IPS DF 4.7 (cell line): ENCODE data around the gene FEM1A.
A peak's percentile ranks its signal among the peaks of the same experiment; 100 is the strongest.
"Not testable (repeated sequence)": the region's sequence is repeated elsewhere in the genome, so short reads cannot be mapped to it uniquely, and the experiment has no call there.

ENCODE experiments used
- DNase-seq: peaks from one replicate; pipeline ENCODE4 v3.0.0-alpha.2; 2013; ENCODE audit warnings: low spot score; ENCODE audit errors: extremely low read depth

FEM1A gene, protein sequence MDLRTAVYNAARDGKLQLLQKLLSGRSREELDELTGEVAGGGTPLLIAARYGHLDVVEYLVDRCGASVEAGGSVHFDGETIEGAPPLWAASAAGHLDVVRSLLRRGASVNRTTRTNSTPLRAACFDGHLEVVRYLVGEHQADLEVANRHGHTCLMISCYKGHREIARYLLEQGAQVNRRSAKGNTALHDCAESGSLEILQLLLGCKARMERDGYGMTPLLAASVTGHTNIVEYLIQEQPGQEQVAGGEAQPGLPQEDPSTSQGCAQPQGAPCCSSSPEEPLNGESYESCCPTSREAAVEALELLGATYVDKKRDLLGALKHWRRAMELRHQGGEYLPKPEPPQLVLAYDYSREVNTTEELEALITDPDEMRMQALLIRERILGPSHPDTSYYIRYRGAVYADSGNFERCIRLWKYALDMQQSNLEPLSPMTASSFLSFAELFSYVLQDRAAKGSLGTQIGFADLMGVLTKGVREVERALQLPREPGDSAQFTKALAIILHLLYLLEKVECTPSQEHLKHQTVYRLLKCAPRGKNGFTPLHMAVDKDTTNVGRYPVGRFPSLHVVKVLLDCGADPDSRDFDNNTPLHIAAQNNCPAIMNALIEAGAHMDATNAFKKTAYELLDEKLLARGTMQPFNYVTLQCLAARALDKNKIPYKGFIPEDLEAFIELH

DNA sequence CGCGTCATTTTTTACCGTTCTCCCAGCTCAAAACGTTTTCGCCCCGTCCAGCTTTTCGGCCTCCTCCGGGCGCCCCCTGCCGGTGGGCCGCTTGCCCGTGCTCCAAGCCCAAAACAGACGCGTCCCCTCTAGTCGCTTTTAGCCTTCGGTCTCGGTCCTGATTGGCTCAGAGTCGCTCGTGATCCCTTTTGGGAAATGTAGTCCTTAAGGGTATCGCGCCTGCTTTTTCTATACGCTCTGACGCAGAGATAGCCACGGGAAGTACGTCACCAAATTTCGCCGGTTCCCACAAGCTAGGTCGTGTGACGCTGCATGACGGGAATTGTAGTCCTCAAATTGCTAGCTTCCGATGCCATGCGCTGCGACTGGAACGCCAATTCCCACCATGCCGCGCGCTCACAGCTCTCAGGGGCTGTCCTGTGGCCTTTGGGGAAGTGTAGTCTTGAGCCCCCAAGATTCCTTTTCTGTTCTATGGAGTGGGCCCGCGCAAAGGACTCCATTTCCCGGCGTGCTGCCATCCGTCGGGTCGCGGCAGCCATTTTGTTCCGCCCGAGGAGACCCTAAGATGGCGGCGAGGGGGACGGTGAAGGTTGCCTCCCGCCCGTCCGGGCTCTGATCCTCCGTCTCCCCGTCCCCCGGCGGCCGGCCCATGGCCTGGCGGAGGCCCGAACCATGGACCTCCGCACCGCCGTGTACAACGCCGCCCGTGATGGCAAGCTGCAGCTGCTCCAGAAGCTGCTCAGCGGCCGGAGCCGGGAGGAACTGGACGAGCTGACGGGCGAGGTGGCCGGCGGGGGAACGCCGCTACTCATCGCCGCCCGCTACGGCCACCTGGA is at the start of gene FEM1A:
TSS of gene FEM1A (plus strand) at position 552 of the 836 bp plus-strand sequence. CDS start at position 673, 121 bp downstream.
- DNase-seq: peak; percentile 100

DNA sequence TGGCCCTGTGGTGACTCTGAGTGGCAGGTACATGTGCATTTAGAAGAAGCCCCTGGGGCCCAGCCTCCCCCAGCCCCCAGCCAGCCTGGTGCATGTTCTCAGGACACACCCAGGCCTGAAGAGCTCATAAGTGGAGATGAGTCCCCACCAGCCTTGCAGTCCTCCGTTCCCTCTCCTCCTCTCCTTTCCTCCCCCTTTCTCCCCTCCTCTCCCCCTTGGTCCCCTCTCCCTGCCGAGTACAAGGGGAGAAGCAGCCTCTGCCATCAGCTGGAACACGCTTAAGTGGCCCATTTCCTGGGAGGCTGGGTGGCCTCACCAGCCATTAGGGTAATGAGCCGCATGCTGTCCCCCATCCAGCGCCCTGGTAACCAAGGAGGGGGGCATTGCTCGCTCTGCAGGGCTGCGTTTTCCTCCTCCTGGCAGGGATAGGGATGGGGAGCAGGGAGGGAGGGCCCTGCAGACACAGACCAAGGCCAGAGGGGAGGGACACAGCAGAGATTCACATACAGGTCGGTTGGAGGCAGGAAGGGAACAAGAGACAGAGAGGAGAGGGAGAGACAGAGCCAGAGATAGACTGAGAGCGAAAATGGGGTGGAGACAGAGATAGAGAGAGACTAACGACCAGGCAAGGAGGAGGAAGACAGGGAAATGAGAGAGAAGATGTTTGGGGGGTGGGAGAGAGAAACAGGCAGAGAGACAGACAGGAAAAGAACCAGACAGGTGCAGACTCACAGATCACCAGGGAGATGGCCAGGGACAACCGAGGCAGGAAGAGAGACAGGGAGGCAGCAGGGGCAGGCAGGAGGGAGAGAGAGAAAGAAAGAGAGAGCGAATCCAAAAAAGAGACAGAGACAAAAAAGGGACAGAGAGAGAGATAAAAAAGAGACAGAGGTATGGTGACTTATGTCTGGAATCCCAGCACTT is 48.5 kb upstream of the FEM1A start:
- no peak for DNase-seq

DNA sequence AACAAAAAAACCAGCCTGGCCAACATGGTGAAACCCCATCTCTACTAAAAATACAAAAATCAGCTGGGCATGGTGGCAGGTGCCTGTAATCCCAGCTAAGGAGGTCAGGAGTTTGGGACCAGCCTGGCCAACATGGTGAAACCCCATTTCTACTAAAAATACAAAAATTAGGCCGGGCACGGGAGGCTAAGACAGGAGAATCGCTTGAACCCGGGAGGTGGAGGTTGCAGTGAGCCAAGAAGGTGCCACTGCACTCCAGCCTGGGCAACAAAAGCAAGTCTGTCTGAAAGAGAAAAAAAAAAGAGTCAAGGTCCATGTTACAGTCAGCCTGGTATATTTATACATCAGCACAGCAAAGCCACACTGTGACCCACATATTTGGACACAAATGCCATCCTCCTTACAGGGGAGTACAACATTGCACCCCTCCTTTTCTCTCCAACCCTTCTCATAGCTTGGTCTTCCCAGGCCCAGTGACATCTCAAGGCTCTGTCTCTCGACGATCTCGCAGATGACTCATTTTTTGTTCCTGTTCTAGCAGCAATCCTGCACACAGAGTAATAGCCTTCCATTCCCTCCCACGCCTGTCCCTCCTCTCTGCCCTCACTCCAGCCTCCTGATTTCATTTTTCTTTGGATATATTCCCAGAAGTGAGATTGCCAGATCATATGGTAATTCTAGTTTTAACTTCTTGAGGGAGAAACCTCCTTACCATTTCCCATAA is 46.9 kb upstream of the FEM1A start:
- DNase-seq: no peak

DNA sequence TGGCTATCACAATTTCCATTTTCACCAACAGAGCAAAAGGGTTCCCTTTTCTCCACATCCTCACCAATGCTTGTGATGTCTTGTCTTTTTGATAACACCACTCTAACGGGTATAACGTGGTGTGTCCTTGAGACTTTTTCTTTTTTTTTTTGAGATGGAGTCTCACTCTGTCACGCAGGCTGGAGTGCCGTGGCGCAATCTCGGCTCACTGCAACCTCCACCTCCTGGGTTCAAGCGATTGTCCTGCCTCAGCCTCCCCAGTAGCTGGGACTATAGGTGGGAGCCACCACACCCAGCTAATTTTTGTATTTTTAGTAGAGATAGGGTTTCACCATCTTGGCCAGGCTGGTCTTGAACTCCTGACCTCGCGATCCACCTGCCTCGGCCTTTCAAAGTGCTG is 46.4 kb upstream of the FEM1A start:
- not testable (repeated sequence) for DNase-seq

GRCh38 chr19:4745986-4746385 is 45.5 kb upstream of the FEM1A start:
- DNase-seq: no peak

DNA sequence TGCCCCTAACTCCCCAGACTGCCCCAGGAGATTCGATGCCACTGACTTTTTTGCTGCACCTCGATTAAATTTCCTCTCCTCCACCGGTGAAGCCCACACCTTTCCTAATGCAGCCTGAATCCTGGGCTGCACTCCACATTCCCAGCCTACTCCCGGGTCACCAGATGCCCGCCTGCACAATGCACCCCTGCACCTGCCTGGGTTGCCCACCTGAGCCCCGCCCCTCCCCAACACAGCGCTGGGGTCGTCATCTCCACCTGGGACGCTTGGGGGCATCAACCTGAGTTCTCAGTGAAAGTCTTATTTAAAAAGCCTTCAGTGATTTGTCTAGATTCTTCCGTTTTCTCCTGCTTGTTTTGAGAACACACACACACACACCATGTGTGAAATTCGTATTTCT is 43.3 kb upstream of the FEM1A start:
- DNase-seq: no peak

GRCh38 chr19:4748589-4748988 is 42.9 kb upstream of the FEM1A start:
- no peak for DNase-seq

- no peak for DNase-seq
Observed at GRCh38 chr19:4749870-4750590, 41.5 kb upstream of the FEM1A start.

DNA sequence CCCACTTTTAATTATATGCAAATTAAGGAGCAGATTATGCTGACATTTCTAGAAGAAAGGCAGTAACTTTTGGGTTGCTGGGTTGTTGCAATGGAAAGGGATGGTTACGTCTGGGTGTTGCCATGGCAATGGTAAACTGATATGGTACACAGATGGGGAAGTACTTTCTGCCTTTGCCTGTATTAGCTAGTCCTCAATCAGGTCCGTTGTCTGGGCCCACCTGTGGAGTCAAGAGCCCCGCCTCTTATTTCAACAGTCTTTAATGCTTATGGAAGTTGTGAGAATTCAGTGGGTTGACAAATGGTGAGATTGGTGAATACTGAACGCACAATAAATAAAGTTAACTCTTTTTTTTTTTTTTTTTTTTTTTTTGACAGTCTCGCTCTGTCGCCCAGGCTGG is 37.3 kb upstream of the FEM1A start:
- DNase-seq: no peak

DNA sequence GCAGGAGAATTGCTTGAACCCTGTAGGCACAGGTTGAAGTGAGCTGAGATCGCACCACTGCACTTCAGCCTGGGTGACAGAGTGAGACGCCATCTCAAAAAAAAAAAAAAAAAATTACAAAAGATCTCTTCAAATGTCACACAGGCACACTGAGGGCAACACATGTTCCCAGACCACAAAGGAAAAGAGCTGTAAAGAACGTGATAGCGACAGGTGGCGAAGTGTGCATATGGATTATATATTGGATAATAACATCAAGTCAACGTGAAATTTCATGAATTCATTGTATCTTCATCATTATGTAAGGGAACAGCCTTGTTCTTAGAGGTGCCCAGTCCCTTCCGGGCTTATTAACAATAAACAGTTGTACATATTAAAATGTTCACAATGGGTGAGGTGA is 36.1 kb upstream of the FEM1A start:
- no peak for DNase-seq

- DNase-seq: no peak
Observed at GRCh38 chr19:4758082-4758481, 33.5 kb upstream of the FEM1A start.

DNA sequence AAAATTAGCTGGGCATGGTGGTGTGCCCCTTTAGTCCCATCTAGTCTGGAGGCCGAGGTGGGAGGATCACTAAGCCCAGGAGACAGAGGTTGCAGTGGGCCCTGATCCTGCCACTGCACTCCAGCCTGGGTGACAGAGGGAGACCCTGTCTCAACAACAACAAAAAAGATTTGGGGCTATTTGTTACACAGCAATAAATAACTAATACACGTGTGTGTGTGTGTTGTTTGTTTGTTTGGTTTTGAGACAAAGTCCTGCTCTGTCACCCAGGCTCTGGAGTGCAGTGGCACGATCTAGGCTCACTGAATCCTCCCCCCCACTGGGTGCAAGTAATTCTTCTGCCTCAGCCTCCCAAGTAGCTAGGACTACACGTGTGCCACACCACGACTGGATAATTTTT is 32.9 kb upstream of the FEM1A start:
- DNase-seq: no peak

DNA sequence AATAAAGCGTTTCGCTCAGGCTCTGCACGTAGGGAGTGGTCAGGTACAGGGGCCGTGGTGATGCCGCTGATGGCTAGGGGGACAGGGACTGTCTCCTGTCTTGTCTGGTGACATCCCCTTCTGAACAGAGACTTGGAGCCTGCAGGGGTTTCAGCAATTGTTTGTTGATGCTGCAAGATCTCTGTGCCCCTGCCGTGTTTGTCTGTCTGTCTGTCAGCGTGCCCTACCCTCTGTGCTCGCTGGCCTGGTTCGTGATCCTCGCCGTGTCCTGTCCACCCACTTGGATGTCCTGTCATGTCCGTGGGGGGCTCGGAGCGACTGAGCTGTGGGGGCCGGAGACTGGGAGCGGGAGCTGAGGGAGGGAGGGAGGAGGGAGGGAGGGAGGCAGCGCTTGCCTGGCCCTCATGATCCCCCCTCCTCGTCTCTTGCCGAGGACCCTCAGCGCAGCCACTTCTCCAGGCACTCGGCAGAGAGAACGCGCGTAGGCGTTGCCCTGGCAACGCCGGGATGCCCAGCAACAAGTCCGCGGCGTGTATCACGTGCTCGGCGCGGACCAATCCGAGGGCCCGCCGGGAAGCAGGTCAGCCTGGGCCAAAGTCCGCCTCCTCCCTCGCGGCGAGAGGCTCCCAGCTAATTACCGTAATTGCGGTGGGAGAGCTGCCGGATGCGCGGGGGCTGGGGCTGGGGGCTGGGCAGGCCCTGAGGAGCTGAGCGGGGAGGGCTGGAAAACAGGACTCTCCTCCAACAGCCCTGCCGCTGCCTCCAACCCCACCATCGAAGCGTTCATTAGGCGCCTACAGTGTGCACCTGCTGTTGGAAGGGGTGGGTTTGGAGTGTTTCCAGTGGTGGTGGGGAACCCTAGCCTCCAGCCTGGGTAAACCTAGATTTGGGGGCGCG is 31.9 kb upstream of the FEM1A start:
- peak; percentile 56 for DNase-seq

- no peak for DNase-seq
Observed at GRCh38 chr19:4760285-4760650, 31.3 kb upstream of the FEM1A start.

DNA sequence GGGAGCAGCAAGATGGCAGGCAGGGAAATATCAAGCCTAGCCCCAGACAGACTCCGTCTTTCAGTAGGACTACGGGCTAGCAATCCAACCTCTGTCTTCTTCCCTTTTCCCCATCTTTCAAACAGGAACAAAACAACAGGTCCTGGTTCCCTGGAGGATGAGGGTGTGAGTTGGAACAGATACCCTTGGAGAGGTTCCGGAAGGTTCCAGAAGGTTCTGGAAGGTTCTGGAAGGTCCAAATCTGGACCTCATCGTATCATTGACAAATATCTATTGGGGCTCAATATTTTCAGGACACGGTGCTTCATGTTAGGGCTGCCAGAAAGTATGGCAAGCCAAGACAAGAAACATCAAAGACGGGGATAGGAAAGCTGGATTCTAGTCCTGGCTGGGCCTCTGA is 28.5 kb upstream of the FEM1A start:
- DNase-seq: no peak

- DNase-seq: no peak
Observed at GRCh38 chr19:4764393-4764660, 27.2 kb upstream of the FEM1A start.

GRCh38 chr19:4768934-4769777 is 22.4 kb upstream of the FEM1A start:
- peak; percentile 68 for DNase-seq

DNA sequence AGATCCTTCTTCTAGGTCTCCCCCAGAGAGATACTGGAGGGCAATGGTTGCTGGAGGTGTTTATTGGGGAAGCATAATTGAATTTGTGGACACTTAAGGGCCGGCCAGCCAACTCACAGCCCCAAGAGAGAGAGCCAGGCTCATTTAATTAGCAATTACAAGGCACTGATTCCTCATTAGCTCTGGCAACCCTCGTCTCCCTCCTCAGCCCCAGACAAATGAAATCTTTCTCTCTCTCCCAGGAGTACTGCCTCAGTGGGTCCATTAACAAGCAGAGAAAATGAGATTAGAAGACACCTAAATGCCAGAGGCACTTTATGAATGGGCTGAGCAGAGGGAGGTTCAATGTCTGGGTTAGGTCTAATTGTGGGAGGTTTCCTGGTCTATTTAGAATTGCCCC is 19.0 kb upstream of the FEM1A start:
- no peak for DNase-seq
